Kidney (tissue), 14 donors: ENCODE measurements around the gene CSNK2A3. TPM values are rescaled to one million over a fixed set of nuclear protein-coding genes. Genes with fewer than 3 reads are reported as not detected.
A peak's percentile ranks its signal among the peaks of the same experiment; 100 is the strongest.

Experiments used
- DNase-seq, 5 donors: peaks; one replicate each; pipeline ENCODE4 v3.0.0-alpha.2; 2013 to 2020
- FAIRE-seq: peaks from 2 replicates; lab custom pipeline; 2012; peaks lifted over from hg19 to GRCh38; lab: Jason Lieb, UNC
- H3K27ac ChIP-seq, 2 donors: one replicate each; pipeline ENCODE4 v1.7.0; 2013; ENCODE audit warnings: low read depth in 2 of 2, low read length in 2 of 2, inconsistent platforms in 1 of 2
- H3K27me3 ChIP-seq: one replicate; pipeline ENCODE4 v1.7.1; 2013; ENCODE audit warnings: low read length, inconsistent platforms; ENCODE audit not compliant: control insufficient read depth, insufficient read depth
- H3K36me3 ChIP-seq, 3 donors: one replicate each; pipeline versions ENCODE4 v1.7.0 to v1.7.1; 2013; ENCODE audit warnings: low read length in 3 of 3, control low read depth in 1 of 3, inconsistent platforms in 1 of 3; ENCODE audit not compliant: insufficient read depth in 3 of 3, control insufficient read depth in 2 of 3
- H3K4me1 ChIP-seq, 3 donors: one replicate each; pipeline versions ENCODE4 v1.7.0 to v1.7.1; 2013; ENCODE audit warnings: low read length in 3 of 3, inconsistent platforms in 1 of 3, low read depth in 1 of 3; ENCODE audit not compliant: control insufficient read depth in 2 of 3, insufficient read depth in 2 of 3
- H3K4me3 ChIP-seq, 3 donors: one replicate each; pipeline versions ENCODE4 v1.7.0 to v1.8.1; 2013; ENCODE audit warnings: low read length in 3 of 3, control low read depth in 1 of 3, inconsistent platforms in 1 of 3
- H3K9ac ChIP-seq, 3 donors: one replicate each; pipeline versions ENCODE4 v1.7.0 to v1.7.1; 2013; ENCODE audit warnings: low read length in 3 of 3, control low read depth in 1 of 3, inconsistent platforms in 1 of 3
- H3K9me3 ChIP-seq, 3 donors: one replicate each; pipeline versions ENCODE4 v1.7.0 to v1.7.1; 2013; ENCODE audit warnings: low read length in 3 of 3, control low read depth in 1 of 3, inconsistent platforms in 1 of 3; ENCODE audit not compliant: control insufficient read depth in 2 of 3, insufficient read depth in 1 of 3
- CTCF ChIP-seq: IDR thresholded peaks from 3 replicates; pipeline ENCODE4 v1.5.1; 2012; ENCODE audit warnings: mild to moderate bottlenecking, moderate library complexity, borderline replicate concordance; ENCODE audit not compliant: insufficient read depth; ENCODE audit errors: extremely low read depth
- intact Hi-C: fragments of 100-400 bp; cut with DNase I; formaldehyde crosslinking; loops from one replicate; pipeline ENCODE4 v1.11.1; 2022
- polyA plus RNA-seq: library from polyadenylated mRNA; stranded (reverse); fragments of 350-450 nt; fragmentation: Illumina TruSeq; extraction: RNeasy Lipid Tissue Mini Kit (QIAGEN cat#74804); gene quantifications from one replicate; pipeline ENCODE4 v1.2.3, GENCODE V29; 2014; ENCODE audit warnings: low read depth, low replicate concordance; ENCODE audit not compliant: insufficient read depth
- total RNA-seq: library from RNA; stranded (reverse); fragmentation: NEBNext Ultra II Directional; extraction: Animal tissue kit (Norgen Biotek cat#: 25700); gene quantifications from one replicate; pipeline ENCODE4 v1.2.1, GENCODE V29; 2021
- donor health status: control.
- donor health status: control.
- donor health status: control.
- donor health status: control.
- donor health status: control.
- donor health status: DM: yes; HTN: yes; CAD: no.
- donor health status: Normal renal cell carcinoma (clear cell type).

Gene CSNK2A3
- total and polyA plus RNA-seq, 2 donors from 2014 or later = 3.8 TPM; not detected in 1

- intact Hi-C loops = no loop called here
- no peaks in the 10 kb centered on the region for H3K9me3 ChIP-seq
- H3K4me3 ChIP-seq = no peak overlapping the region
- no peak overlapping the region for H3K9ac ChIP-seq
- no peaks in the 10 kb centered on the region for H3K36me3 ChIP-seq
- FAIRE-seq (no peak), DNase-seq (no peak)
- no peak for TF ChIP-seq CTCF
- no peak overlapping the region for H3K27ac ChIP-seq
- peaks cover 3 to 12% (median 4%) of the 10 kb centered on the region in 3 donors for H3K4me1 ChIP-seq
- no peaks in the 10 kb centered on the region for H3K27me3 ChIP-seq
Measured at GRCh38 chr11:11351042-11351586, 1.9 kb downstream of the CSNK2A3 start.

DNA sequence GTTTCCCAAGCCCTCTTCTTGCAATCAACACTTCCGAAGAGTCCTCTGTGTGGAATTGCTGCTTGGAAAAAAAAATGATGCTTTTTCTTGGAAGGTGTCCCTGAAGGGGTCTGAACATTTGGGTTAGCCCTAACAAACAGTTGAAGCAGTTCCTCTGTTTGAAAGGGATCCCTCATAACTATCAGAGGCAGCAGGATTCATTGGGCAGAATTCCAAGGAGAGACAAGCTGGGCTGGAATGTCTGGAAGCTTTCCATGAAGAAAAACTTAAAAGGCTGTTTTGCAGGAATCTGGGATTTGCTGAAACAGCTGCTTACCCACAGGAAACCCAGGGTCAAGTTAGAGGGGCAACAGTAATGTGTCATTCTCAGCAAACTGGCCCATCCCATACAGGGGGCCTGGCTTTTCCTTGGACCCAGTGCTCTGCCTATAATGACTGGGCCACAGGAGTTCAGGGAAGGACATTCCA, 3.1 kb downstream of the CSNK2A3 start:
- FAIRE-seq (no peak), DNase-seq (peak in 3 of 5 donors; percentile 56 to 87 (median 81))
- Histone ChIP-seq H3K36me3 (no peaks in the 10 kb centered on the region), H3K27ac (no peak overlapping the region), H3K27me3 (no peaks in the 10 kb centered on the region), H3K4me3 (no peak overlapping the region), H3K9ac (no peak overlapping the region), H3K4me1 (peaks cover 4 to 16% (median 4%) of the 10 kb centered on the region in 3 donors), H3K9me3 (no peaks in the 10 kb centered on the region)
- intact Hi-C loops = no loop called here
- no peak for TF ChIP-seq CTCF

GRCh38 chr11:11349106-11349825, 3.8 kb downstream of the CSNK2A3 start:
- Histone ChIP-seq H3K4me3 (no peak overlapping the region), H3K27ac (no peak overlapping the region), H3K9ac (no peak overlapping the region), H3K9me3 (no peaks in the 10 kb centered on the region), H3K36me3 (no peaks in the 10 kb centered on the region), H3K4me1 (peaks cover 4 to 16% (median 4%) of the 10 kb centered on the region in 3 donors), H3K27me3 (no peaks in the 10 kb centered on the region)
- FAIRE-seq (no peak), DNase-seq (peak in 2 of 5 donors; percentile 10 to 53)
- intact Hi-C loops = no loop called here
- no peak for TF ChIP-seq CTCF
